GM10266 (cell line): ENCODE measurements around the gene OBI1.

Experiments used
- DNase-seq: peaks from one replicate; pipeline ENCODE4 v3.0.0; 2012; ENCODE audit errors: extremely low spot score
- CTCF ChIP-seq: IDR thresholded peaks from 2 replicates; pipeline ENCODE4 v1.5.1; 2012; ENCODE audit warnings: mild to moderate bottlenecking, low read depth; ENCODE audit not compliant: control insufficient read depth, insufficient read depth; ENCODE audit errors: missing control alignments

The OBI1 gene

DNA sequence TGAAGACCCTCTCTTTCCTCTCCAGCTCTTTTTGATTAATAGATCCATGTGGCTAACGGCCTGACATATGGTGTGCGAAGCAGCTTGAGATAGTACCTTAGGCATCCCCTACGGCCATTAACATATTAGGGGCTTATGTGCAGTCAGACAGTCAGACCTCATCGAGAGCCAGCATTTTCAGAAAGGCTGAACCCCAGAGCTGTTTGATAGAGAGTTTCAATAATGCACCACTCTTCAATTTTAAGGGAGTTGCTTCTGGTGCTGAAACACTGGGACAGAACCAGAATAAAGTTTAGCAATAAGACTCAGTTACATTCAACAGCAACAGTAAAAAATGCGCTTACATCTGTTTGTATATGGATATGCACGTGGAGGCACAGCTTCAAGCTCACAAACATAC lies 66.4 kb downstream of the OBI1 start:
- no peak for TF ChIP-seq CTCF
- DNase-seq: no peak

GRCh38 chr13:78589206-78589605 lies 69.7 kb downstream of the OBI1 start:
- DNase-seq: peak; percentile 35
- TF ChIP-seq CTCF: no peak

- no peak for DNase-seq
- TF ChIP-seq CTCF: no peak
These were observed 71.6 kb downstream of the OBI1 start for GRCh38 chr13:78587395-78587794.

DNA sequence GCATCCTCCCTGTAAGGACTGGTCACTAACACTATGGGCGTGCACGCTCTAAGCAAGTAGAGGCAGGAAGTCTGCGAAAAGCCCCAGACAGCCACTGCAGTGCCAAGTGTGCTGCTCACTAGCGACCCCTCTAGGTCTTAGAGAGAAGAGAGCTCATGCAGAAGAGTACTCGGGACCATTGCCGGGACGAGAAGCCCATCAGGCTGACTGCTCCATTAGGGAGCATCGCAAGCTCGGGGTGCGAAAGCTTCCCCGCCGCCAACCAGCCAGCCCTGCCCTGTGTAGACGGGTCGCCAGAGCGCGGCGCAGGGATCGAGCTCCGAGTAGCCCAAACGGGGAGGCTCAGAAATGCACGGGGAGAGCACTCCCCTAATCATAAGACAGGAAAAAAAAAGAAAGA lies 72.2 kb downstream of the OBI1 start:
- DNase-seq: no peak

DNA sequence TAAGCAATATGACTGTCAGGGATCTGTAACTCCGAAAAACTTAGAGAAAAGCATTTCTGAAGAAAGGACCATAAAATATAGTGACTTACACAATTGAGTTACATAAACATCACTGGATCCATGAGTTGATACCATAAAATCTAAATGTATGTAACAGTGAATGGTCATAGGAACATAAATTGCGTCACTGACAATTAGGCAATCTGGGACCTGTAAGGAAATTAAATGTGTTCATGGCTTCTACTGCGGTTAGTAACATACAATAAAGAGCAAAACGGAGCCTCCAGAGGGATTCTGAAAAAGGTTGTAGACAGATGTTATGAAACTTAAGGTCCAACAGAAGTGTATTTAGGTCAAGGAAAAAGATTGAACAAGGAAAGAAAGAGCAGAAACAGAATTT lies 82.7 kb downstream of the OBI1 start:
- no peak for DNase-seq
- TF ChIP-seq CTCF: no peak

More for the DNA sequence above, 72.2 kb downstream of the OBI1 start:
- no peak for TF ChIP-seq CTCF

DNA sequence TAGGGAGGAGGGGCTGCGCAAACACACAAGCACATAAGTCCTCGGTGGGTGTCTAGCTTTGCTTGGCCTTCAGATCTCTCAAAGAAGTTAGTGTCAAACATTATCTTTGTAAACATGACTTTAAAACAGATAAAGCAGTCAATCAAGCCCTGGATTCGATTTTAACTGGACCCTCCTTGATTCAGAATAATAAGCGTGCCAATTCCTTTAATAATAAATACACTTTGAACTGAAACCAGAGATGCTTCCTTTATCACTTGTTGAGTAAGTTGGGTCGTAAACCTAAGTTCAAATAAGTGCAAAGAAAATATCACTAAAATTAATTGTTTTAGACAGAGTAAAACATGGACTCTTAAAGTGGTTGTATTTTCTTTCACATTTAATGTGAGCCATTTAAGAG lies 86.5 kb downstream of the OBI1 start:
- no peak for TF ChIP-seq CTCF
- no peak for DNase-seq

- no peak for TF ChIP-seq CTCF
- no peak for DNase-seq
These were observed 89.9 kb downstream of the OBI1 start for GRCh38 chr13:78569029-78569428.
